Measurements from ENCODE around the gene CLCN6. TPM values are rescaled to one million over a fixed set of nuclear protein-coding genes. Genes with fewer than 3 reads are reported as not detected.

Gene CLCN6
- total RNA-seq, 4 donors from 2014 or later = 14.0 to 184 (median 30.7) TPM

DNA sequence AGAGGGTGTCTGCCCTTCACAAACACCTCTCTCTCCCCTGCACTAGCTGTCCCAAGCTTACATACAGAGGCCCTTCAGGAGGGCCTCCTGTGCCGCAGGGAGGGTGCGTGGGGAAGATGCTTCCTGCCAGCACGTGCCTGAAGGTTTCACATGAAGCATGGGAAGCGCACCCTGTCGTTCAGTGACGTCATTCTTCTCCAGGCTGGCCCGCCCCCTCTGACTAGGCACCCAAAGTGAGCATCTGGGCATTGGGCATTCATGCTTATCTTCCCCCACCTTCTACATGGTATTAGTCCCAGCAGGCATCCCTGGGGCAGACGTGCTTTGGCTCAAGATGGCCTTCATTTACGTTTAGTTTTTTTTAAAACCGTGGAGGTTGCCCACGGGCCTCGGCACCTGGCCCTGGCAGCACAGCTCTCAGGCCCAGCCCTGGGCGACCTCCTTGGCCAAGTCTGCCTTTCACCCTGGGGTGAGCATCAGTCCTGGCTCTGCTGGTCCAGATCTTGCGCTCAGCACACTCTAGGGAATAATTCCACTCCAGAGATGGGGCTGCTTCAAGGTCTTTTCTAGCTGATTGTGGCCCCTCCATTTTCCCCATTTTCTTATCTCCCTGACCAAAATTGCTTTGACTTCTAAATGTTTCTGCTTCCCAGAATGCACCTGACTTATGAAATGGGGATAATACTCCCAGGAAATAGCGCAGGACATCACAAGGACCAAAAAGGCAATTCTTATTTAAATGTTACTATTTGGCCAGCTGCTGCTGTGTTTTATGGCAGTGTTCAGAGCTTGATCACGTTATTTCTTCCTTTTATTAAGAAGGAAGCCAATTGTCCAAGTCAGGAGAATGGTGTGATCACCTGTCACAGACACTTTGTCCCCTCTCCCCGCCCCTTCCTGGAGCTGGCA is 35.5 kb downstream of the CLCN6 start:
- Histone ChIP-seq H3K4me3 (no peak overlapping the region), H3K27ac (no peak overlapping the region), H3K27me3 (no peaks in the 10 kb centered on the region), H3K9me3 (no peaks in the 10 kb centered on the region), H3K4me1 (no peaks in the 10 kb centered on the region), H3K36me3 (peaks cover 0 to 49% (median 13%) of the 10 kb centered on the region in 4 donors)
- WGBS, 2 donors (ENCODE audit: low coverage in 1 of 2) = 69 to 81% methylated on average over 2 to 17 of the region's 17 CpGs
- in situ Hi-C loops (cut with MboI; ENCODE audit: low pct_ligation_motif_present in 1 of 4, low pct_unique_long_range_greater_than_20kb in 1 of 4, low sequenced_read_pairs in 3 of 4) (loop anchor here in 3 of 4 donors (10.0 to 25.0 kb wide), 2 partner anchors 53 to 121 kb away; no protein-coding TSS in a partner anchor), intact Hi-C loops (cut with DNase I; ENCODE audit: low total_unique reads) (loop anchor here (5.0 kb wide), 1 partner anchor 1609 kb away; no protein-coding TSS in a partner anchor)
- TF ChIP-seq, protein P1, sequence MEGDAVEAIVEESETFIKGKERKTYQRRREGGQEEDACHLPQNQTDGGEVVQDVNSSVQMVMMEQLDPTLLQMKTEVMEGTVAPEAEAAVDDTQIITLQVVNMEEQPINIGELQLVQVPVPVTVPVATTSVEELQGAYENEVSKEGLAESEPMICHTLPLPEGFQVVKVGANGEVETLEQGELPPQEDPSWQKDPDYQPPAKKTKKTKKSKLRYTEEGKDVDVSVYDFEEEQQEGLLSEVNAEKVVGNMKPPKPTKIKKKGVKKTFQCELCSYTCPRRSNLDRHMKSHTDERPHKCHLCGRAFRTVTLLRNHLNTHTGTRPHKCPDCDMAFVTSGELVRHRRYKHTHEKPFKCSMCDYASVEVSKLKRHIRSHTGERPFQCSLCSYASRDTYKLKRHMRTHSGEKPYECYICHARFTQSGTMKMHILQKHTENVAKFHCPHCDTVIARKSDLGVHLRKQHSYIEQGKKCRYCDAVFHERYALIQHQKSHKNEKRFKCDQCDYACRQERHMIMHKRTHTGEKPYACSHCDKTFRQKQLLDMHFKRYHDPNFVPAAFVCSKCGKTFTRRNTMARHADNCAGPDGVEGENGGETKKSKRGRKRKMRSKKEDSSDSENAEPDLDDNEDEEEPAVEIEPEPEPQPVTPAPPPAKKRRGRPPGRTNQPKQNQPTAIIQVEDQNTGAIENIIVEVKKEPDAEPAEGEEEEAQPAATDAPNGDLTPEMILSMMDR (IDR thresholded peaks at IDR 0.05) = no peak
- TF ChIP-seq POLR2AphosphoS5 (IDR thresholded peaks at IDR 0.05) (no peak), POLR2A (IDR thresholded peaks at IDR 0.05) (no peak), EP300 (IDR thresholded peaks at IDR 0.05; ENCODE audit: low read depth) (no peak)
- DNase-seq = no peak

DNA sequence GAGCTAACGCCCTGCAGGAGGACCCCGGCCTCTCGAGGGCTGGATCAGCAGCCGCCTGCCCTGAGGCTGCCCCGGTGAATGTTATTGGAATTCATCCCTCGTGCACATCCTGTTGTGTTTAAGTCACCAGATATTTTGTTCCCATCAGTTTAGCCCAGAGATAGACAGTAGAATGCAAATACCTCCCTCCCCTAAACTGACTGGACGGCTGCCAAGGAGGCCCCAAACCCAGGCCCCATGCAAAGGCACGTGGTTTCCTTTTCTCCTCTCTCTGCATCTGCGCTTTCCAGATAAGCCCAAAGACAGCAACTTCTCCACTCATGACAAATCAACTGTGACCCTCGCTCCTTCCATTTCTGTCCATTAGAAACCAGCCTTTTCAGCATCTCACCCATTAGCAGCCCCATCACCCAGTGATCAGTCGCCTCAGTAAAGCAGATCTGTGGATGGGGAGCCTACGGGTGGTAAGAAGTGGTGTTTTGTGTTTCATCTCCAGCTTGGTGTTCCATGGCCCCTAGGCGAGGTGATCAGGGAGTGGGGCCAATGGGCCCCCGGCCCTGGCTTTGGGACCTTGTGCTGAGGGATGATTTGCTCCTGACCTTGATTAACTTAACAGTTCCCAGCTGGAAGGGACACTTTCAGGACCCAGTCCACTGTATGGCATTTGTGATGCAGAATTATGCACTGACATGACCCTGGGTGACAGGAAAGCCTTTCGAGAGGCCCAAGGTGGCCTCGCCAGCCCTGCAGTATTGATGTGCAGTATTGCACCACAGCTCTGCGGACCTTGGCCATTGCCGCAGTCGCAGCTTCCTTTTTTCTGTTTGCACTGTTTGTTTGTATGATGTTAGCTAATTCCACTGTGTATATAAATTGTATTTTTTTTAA is 36.4 kb downstream of the CLCN6 start:
- 68 to 72% methylated on average over 5 to 19 of the region's 19 CpGs for WGBS, 2 donors (ENCODE audit: low coverage in 1 of 2)
- intact Hi-C loops (cut with DNase I; ENCODE audit: low total_unique reads) = loop anchor here (5.0 kb wide), 1 partner anchor 1610 kb away; no protein-coding TSS in a partner anchor
- TF ChIP-seq POLR2AphosphoS5 (IDR thresholded peaks at IDR 0.05) = no peak
- TF ChIP-seq POLR2A (IDR thresholded peaks at IDR 0.05) = no peak
- TF ChIP-seq EP300 (IDR thresholded peaks at IDR 0.05; ENCODE audit: low read depth) = no peak
- TF ChIP-seq, protein P1 (IDR thresholded peaks at IDR 0.05) = no peak
- Histone ChIP-seq H3K9me3 (no peaks in the 10 kb centered on the region), H3K4me3 (no peak overlapping the region), H3K27me3 (no peaks in the 10 kb centered on the region), H3K27ac (no peak overlapping the region), H3K36me3 (peaks cover 0 to 40% (median 13%) of the 10 kb centered on the region in 4 donors), H3K4me1 (no peaks in the 10 kb centered on the region)
- DNase-seq = peak; percentile 18
- in situ Hi-C loops (cut with MboI; ENCODE audit: low pct_ligation_motif_present in 1 of 4, low pct_unique_long_range_greater_than_20kb in 1 of 4, low sequenced_read_pairs in 3 of 4) = loop anchor here in 3 of 4 donors (10.0 to 25.0 kb wide), 2 partner anchors 52 to 120 kb away; no protein-coding TSS in a partner anchor

DNA sequence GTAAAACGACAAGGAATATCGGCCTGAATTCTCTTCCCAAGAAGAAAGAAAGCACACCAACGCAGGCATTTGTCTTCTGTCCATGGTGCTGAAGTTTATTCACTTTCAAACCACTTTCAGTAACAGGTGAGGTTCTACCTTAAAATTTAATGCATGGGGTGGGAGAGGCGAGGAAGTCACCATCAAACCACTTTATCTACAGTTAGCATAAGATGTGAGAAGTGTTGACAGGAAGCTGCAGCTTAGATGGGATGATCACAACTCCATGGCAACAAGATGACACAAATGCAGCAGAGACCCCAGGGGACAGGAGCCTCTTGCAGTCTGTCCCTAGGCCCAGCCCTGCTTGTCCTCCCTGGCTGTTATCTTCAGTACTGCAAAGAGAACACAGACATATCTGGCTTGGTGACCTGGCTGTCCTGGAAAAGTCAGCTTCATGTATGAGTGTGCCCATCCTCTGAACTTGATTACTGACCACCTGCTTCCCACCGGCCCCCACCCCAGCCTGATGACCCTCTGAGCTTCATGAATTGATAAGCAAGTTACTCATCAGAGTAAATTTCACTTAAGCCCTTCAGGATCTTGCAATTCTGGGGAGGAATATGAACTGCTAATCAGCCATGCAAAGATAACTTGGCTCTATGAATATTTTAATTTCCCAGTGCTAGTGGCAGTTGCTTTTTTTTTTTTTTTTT is 39.8 kb downstream of the CLCN6 start:
- DNase-seq = no peak
- in situ Hi-C loops (cut with MboI; ENCODE audit: low pct_ligation_motif_present in 1 of 4, low pct_unique_long_range_greater_than_20kb in 1 of 4, low sequenced_read_pairs in 3 of 4) = loop anchor here in 3 of 4 donors (10.0 to 25.0 kb wide), 2 partner anchors 49 to 117 kb away; no protein-coding TSS in a partner anchor

More for the DNA sequence above, 39.8 kb downstream of the CLCN6 start:
- 55 to 58% methylated on average over 4 to 5 of the region's 5 CpGs for WGBS, 2 donors (ENCODE audit: low coverage in 1 of 2)
- TF ChIP-seq POLR2A (IDR thresholded peaks at IDR 0.05) (no peak), EP300 (IDR thresholded peaks at IDR 0.05; ENCODE audit: low read depth) (no peak), POLR2AphosphoS5 (IDR thresholded peaks at IDR 0.05) (no peak)
- TF ChIP-seq, protein P1 (IDR thresholded peaks at IDR 0.05) = no peak
- Histone ChIP-seq H3K4me1 (no peaks in the 10 kb centered on the region), H3K27me3 (no peaks in the 10 kb centered on the region), H3K4me3 (no peak overlapping the region), H3K9me3 (no peaks in the 10 kb centered on the region), H3K36me3 (peaks cover 0 to 15% (median 7%) of the 10 kb centered on the region in 4 donors), H3K27ac (no peak overlapping the region)
- intact Hi-C loops (cut with DNase I; ENCODE audit: low total_unique reads) = no loop called here
